PFSK-1 (cell line): ENCODE data around the gene RAB3GAP2.

ENCODE experiments used
- POLR2AphosphoS5 ChIP-seq: IDR thresholded peaks from 2 replicates; pipeline ENCODE4 v1.6.1; 2012; ENCODE audit warnings: low read depth, mild to moderate bottlenecking, control low read depth, low read length, moderate library complexity
- TAF1 ChIP-seq: IDR thresholded peaks from 2 replicates; pipeline ENCODE4 v1.6.1; 2012; ENCODE audit warnings: low read length, control low read depth, borderline replicate concordance; ENCODE audit not compliant: insufficient read depth
- TF ChIP-seq, protein P1 (sequence below), 2 experiments: IDR thresholded peaks; 2 replicates each; pipeline versions ENCODE4 v1.6.1 to v1.8.0; 2011 to 2012; ENCODE audit warnings: low read depth in 2 of 2, low read length in 2 of 2, control low read depth in 1 of 2, inconsistent platforms in 1 of 2, mild to moderate bottlenecking in 1 of 2, moderate library complexity in 1 of 2; ENCODE audit not compliant: insufficient read depth in 1 of 2

DNA sequence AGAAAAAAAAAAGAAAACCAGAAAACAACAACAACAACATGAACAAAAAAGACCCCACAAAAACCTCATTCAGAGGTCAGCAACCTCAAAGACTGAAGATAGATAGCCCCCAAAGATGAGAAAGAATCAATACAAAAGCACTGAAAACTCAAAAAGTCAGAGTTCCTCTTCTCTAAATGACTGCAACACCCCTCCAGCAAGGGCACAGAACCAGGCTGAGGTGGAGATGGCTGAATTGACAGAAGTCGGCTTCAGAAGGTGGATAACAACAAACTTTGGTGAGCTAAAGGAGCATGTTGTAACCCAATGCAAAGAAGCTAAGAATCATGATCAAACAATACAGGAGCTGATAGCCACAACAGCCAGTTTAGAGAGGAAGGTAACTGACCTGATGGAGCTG lies 17.0 kb downstream of the RAB3GAP2 start:
- TF ChIP-seq POLR2AphosphoS5: no peak
- no peak for TF ChIP-seq TAF1
- TF ChIP-seq, protein P1, sequence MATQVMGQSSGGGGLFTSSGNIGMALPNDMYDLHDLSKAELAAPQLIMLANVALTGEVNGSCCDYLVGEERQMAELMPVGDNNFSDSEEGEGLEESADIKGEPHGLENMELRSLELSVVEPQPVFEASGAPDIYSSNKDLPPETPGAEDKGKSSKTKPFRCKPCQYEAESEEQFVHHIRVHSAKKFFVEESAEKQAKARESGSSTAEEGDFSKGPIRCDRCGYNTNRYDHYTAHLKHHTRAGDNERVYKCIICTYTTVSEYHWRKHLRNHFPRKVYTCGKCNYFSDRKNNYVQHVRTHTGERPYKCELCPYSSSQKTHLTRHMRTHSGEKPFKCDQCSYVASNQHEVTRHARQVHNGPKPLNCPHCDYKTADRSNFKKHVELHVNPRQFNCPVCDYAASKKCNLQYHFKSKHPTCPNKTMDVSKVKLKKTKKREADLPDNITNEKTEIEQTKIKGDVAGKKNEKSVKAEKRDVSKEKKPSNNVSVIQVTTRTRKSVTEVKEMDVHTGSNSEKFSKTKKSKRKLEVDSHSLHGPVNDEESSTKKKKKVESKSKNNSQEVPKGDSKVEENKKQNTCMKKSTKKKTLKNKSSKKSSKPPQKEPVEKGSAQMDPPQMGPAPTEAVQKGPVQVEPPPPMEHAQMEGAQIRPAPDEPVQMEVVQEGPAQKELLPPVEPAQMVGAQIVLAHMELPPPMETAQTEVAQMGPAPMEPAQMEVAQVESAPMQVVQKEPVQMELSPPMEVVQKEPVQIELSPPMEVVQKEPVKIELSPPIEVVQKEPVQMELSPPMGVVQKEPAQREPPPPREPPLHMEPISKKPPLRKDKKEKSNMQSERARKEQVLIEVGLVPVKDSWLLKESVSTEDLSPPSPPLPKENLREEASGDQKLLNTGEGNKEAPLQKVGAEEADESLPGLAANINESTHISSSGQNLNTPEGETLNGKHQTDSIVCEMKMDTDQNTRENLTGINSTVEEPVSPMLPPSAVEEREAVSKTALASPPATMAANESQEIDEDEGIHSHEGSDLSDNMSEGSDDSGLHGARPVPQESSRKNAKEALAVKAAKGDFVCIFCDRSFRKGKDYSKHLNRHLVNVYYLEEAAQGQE (IDR thresholded peaks at IDR 0.05; ENCODE audit: insufficient read depth in 1 of 2, low read depth in 2 of 2, low read length in 2 of 2): no peak
